ENCODE data around the gene MKRN2OS.
"Not testable (repeated sequence)": the region's sequence is repeated elsewhere in the genome, so short reads cannot be mapped to it uniquely, and the experiment has no call there.

The MKRN2OS gene

DNA sequence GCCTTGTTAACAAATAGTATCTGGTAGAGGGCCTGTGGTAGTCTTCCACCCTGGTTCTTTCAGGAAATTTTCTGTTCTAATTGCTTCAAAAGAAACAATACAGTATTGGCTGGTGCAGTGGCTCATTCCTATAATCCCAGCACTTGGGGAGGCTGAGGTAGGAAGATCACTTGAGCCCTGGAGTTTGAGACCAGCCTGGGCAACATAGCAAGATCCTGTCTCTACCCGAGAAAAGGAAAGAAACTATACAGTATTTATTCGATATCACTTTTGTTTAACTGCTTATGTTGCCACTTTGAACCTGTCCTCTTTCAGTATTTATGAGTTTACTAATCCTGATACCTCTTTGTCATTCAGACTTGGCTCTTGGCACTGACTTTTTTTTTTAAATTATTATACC is 16.1 kb upstream of the MKRN2OS start:
- no peak for DNase-seq (ENCODE audit: low read depth in 2 of 2)

DNA sequence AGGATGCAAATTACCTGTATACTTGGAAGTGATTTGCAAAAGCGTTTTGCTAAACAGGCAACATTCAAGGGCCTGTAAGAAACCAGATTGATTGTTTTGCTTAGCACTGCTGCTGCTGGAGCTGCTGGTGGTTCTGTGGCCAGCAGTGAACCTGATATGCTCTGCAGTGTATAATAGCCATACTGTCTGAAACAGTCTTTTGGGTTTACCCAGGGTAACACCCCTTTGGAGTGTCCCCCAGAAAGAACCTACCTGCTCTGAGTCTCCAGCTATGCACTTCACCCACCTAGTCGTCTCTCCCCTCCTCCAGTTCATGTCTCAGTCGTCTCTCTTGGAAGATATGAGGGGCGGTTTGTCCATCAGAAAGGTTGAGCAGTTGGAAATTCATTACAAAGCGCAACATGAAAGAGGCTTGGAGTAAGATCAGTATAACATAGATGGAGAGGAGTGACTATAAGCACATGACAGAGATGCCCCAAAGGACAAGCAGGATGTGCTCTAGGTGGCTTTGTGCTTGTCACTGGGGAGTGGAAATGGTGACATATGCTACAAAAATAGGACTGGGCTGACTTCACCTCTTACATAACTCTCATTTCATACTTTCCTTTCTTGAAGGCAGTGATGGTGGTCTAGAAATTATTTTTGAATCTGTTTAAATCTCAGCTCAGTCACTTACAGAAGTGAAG is 15.3 kb upstream of the MKRN2OS start:
- no peak for DNase-seq (ENCODE audit: low read depth in 2 of 2)

DNA sequence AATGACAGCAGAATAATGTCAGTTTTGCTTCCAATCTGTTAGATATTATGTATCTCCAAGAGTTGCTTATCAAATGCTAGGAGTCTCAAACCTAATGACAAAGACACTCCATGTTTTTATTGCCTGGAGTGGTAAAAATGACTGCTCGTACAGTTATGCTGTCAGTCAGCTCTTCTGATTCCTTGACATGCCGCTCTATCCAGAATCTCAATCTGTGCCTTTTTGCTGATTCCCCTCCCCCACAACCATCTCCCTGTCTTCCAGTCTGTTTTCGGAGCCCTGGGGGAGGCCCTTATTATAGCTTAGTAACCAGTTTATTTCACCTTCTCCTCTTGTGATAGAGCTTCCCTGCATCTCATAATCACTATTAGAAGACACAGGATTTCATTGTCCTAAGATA is 14.2 kb upstream of the MKRN2OS start:
- DNase-seq (ENCODE audit: low read depth in 2 of 2): no peak

DNA sequence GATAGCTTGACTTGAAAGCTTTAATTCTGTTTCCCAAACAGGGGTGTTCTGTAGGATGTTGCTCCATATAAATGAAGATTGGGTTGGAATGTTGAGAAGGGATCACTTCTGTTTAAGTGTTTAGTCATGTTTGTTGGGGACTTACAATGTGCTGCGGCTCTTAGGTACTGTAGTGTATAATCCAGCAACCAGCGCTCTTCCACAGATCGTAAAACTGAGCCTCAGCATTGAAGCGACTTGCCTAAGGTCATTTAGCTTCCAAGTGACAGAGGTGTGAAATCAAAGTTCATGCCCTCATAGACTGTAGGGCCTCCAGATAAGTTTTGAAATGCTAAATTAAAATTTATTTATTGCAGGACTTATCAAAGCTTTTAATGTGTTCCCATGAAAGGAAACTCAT is 13.4 kb upstream of the MKRN2OS start:
- no peak for DNase-seq (ENCODE audit: low read depth in 2 of 2)

DNA sequence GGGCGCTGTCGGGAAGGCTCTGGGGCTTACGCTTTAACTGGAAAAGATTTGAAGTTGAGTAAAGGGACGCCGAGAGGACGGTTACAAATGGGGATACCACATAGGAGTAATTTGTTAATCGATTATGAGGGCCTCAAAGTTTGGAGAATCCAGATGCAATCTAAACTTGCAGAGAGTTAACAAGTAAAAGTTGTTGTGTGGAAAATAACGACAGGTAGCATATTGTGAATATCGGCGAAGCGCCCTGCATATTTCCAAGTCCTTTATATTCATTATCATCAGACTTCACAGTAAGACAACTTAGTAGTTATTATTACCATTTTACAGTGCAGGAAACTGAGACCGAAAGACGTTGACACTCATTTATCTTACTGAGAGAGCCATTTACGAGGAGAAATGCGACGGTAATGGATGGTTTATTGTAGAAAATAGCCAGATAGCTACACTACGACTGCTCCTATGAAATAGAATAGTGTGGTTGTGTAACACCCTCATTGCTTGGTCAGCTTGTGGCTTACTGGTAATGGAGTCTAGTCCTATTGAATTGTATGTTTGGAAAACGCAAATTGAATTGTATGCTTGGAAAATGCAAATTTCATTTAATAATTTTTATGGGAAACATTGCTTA is 12.3 kb upstream of the MKRN2OS start:
- no peak for DNase-seq (ENCODE audit: low read depth in 2 of 2)

DNA sequence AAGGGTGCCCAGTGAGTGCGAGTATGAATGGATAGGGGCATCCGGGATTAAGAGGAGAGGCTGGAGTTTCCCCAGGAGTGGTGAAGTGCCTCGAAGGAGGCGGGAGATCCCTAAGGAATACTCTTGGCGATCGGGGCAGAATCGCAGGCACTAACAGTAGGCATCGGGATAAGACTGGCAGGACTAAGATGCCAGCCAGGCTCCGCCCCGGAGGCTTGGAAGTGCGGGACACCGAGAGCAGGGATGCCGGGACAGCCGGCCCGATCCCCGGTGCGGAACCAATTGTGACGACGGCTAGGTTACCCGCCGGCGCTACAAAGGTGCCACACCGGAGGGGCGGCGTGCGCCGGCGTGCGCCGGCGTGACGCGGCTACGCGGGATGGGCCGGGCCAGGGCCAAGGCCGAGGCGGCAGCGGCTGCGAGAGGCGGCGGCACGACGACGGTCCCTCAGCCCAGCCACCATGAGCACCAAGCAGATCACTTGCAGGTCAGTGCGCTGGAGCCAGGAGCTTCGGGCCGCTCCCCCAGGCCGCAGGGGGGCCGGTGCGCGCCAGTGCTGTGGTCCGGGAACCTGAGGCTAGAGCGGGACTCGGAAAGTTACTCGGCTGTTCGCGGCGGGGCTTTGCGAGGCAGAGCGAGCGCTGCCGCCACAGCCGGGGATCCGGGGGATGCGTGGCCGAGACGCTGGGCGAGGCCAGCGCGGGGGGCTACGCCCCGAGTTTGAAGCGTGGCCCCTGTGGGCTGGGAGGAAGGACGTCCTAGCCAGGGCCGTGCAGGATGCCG is 11.6 kb upstream of the MKRN2OS start, which contains the start of gene MKRN2:
Gene MKRN2 (plus strand): TSS at position 398 of the 783 bp plus-strand sequence. CDS start 64 bp downstream, at position 462.
- peak; percentile 61 to 77 for DNase-seq (ENCODE audit: low read depth in 2 of 2)

DNA sequence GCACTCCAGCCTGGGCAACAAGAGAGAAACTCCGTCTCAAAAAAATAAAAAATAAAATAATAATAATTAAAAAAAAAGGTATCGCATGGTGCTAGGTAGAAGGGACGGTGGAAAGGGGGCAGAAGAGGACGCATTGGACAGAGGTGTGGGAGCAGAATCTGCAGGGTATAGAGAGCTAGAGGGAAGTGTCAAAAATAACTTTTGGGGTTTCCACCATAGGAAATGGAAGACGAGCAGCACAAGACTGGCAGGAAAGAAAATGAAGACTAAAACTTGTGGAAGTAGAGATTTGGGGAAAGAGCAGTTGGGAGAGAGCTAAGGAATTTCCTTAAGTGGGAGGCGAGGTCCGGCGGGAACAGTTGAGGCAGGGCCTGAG is 11.0 kb upstream of the MKRN2OS start:
- no peak for DNase-seq (ENCODE audit: low read depth in 2 of 2)

DNA sequence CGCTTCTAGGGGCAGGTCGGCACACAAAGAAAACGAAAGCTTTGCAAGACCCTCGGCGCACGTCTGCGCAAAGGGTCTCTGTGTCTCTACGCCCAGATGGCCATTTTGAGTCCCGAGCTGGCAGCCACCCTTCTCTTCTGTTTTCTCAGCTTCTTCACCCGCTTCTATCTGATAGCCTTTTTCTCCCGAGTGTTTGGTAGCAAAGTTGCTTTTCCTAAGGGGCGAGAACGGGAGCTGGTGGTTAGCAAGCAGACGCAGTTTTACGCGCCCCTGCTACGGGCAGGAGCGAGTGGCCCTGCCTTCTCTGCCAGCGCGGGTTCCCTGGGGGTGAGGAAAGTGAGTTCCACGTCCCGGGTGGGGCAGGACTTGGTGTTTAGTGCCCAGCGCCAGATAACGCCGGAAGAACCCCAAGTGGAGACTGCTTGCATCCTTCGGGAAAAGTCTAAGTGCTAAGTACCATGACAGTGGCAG is 8.7 kb upstream of the MKRN2OS start:
- DNase-seq (ENCODE audit: low read depth in 2 of 2): no peak

DNA sequence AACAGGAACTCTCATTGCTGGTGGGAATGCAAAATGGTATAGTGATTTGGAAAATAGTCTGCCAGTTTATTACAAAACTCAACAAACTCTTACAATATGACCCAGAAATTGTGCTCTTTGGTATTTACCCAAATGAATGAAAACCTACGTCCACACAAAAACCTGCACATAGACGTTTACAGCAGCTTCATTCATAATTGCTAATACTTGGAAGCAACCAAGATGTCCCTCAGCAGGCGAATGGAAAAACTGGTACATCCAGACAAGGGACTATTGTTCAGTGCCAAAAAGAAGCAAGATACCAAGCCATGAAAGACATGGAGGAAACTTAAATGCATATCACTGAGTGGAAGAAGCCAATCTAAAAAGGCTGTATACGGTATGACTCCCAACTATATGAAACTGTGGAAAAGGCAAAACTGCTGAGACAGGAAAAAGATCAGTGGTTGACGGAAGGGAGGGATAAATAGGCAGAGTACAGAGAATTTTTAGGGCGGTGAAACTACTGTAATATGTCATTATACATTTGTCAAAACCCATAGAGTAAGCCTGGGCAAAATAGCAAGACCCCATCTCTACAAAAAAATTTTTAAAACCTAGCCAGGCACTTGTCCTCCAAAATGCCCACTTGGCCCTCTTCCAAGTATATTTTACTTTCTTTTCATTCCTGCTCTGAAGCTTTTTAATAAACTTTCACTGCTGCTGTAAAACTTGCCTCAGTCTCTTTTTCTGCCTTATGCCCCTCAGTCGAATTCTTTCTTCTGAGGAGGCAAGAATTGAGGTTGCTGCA is 4.9 kb upstream of the MKRN2OS start:
- no peak for DNase-seq (ENCODE audit: low read depth in 2 of 2)

DNA sequence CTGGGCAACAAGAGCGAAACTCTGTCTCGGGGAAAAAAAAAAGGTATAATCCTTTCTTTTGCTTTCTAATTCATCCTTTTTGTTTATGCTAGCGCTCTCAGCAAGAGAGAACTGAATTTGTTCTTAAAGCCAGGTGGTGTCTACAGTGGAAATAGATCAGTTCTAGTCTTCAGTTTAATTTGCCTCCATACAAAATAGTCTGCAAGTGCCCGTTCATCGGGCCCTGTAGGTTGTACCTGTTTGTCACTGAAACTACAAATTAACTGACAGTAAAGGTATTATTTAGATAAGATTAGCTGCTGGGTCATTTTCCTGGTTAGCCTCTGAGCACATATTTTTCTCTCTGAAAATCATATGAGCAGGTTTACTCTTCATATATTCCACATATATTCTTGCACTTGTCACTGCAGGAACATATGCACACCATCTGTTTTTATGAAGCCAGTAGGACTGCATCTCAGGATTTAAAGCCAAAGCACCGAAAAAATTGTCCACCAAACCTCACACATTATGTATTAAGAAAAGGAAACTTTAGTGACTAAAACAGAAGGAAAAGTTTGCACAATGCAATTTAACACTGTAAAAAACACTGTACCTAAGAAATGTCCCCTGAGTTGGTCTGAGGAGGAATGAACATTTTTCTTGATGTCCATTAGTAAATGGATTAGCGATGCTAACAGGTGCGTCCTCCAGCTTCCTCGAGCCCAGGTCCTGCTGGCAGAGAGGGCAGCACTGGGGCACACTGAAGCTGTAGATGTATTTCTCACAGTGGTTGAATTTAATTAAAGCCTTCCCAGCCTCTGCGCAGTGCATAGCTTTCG is 437 bp downstream of the MKRN2OS start:
- DNase-seq (ENCODE audit: low read depth in 2 of 2): no peak

DNA sequence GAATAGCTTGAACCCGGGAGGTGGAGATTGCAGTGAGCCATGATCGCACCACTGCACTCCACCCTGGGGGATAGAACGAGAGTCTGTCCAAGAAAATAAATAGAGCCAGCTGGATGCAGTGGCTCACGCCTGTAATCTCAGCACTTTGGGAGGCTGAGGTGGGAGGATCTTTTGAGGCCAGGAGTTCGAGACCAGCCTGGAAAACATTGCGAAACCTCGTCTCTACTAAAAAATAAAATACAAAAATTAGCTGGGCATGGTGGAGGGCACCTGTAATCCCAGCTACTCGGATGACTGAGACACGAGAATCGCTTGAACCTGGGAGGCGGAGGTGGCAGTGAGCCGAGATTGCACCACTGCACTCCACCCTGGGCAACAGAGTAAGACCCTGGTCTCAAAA is 1.8 kb downstream of the MKRN2OS start:
- not testable (repeated sequence) for DNase-seq (ENCODE audit: low read depth in 2 of 2)

DNA sequence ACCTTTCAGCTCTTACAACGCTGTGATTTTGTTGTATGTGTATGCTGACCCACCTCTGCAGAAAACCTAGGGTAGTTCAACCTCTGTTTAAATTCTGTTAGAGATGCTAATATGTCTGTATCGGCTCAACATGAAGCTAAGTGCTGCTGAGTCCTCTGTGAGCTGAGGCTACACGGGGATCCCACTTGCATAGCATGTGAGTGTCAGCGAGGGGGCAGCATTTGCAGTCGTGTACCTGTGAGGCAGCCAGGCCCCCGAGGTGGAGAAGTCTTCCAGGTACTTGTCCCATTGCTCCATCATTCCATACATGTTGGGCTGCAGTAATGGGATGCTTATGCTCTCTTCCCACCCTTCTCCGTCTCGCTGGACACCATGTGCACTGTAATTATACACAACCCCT is 3.7 kb downstream of the MKRN2OS start:
- DNase-seq (ENCODE audit: low read depth in 2 of 2): no peak

DNA sequence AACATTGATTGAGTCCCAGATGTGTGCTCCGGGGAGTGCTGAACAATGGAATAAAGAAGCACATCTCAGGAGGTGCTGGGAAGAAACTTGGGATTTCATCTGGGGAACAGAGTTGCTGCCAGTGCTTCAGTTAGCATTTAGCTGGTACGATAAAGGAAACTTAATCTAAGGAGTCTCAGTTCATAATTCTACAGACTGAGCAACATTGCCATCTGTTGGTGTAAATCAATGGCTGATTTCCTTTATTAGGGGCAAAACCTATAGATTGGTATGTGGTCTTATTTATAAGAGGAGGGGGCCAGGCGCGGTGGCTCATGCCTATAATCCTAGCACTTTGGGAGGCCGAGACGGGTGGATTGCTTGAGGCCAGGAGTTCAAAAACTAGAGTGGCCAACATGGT is 8.9 kb downstream of the MKRN2OS start:
- DNase-seq (ENCODE audit: low read depth in 2 of 2): no peak

DNA sequence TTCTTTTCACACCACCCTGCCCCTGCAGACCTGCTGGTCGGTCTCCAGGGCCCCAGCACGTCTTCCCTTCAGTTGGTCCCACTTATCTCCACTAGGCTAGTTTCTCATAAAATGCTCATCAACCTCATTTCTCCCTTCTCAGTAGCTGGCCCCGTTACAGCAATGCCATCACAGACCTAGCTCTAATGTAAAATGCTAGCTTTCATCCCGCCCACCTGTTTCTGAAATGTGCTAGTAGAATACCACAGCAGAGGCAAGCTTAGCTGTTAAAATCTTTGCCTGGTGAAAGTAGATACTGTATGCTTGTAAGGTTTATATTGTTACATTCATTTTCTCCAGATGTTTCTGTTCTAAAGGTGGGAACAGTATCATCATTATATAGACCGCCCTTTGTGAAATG is 13.1 kb downstream of the MKRN2OS start:
- DNase-seq (ENCODE audit: low read depth in 2 of 2): no peak

DNA sequence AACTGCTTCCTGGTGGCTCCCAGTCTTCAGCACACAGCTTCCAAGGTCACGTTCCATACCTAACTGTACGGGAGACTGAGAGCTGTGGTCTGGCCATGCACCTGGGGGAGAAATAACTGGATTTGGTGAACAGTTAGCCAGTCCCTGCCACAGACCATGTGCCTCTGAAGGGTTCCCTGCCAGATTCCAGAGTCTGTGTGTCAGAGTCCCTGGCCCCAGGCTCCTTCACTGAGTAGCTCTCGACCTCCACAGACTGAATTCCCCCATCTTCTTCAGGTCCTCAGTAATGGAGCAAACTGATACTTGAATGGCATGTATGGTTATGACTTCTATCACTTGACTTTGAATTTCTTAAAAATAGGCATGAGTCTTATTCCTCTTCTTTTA is 17.5 kb downstream of the MKRN2OS start:
- no peak for DNase-seq (ENCODE audit: low read depth in 2 of 2)

DNA sequence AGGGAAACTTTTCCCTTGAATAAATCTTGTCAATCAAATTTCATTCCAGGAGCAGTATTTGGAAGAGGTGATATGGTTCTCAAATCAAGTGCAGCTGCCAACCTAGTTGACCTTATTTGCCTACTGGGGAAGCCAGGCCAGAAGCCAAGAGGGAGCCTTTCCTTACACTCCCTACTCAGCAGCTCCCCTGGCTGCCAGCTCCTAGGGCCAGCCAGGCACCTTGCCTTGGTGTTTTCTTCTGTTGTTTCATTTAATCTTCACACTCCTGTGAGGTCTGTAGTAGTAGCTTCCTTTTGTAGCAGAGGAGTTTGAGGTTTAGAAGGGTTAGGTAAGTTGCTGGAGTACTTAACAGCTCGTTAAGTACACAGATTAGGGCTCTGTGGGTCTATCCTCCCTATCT is 22.6 kb downstream of the MKRN2OS start:
- no peak for DNase-seq (ENCODE audit: low read depth in 2 of 2)

DNA sequence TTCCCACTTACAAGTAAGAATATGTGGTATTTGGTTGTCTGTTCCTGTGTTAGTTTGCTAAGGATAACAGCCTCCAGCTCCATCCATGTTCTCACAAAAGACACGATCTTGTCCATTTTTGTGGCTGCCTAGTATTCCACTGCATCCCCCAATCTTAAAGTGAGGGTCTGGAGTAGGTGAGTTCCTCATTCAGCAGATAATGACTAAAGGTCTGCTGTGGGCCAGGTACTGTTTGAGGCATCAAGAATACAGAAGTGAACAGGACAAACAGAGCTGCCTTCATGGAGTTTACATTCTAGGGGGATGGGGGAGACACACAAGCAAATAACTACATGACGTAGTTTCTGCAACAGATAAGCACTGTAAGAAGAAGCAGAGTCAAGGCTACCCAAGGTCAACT is 24.3 kb downstream of the MKRN2OS start:
- no peak for DNase-seq (ENCODE audit: low read depth in 2 of 2)

DNA sequence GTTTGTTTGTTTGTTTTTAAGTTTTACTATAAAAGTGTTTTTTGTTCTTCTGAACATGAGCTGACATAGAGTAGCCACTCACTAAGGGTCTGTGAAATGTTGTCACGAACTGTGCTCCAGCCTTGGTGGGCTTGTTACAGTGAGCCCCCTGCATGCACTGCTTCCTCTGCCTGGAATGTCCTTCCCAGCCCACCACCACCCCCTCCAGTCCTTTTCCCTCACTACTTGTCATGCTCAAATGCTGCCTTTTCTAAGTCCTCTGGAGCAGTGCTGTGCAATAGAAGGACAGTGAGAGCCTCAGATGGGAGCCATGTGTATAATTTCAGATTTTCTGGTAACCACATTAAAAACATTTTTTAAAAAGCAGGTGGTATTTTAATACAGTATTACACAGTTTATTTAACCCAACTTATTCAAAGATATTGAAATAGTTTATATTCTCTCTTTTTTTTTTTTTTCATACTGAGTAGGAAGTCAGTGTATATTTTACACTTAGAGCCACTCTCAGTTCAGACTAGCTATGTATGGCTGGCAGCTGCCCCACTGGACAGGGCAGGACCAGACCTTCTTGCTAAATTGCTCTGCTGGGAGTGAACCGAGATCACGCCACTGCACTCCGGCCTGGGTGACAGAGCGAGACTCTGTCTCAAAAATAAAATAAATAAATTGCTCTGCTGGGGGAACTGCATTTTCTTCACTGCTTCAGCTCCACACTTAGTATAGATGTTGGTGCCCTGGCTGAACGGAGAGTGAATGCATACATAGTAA is 26.9 kb downstream of the MKRN2OS start:
- no peak for DNase-seq (ENCODE audit: low read depth in 2 of 2)

DNA sequence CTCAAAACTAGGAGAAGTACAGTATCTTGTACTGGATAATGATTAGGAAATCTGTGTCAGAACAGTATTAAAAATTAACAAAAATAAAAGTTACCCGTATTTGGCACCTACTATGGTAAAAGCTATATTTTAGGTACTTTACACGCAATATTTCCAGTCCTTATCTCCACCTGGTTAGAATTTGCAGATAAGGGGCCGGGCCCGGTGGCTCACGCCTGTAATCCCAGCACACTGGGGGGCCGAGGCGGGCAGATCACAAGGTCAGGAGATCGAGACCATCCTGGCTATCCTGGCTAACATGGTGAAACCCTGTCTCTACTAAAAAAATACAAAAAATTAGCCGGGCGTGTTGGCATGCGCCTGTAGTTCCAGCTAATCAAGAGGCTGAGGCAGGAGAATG is 28.4 kb downstream of the MKRN2OS start:
- no peak for DNase-seq (ENCODE audit: low read depth in 2 of 2)

DNA sequence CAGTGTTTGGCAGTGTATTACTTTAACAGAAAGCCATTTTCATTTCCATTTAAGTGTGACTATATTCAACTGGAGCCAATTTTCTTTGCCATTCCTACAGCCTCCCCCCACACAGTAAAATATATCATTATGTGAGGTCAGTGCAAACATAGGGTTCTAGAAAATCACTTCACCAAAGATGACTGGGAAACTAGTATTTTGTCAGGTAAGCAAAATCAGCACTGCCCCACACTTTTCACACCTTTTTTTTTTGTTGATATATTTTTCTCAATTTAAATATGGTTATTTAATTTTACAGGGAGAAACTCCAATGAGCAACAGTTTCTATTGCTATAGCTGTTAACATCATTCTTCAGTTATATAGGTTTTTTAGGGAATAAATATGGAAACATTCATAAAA is 29.7 kb downstream of the MKRN2OS start:
- DNase-seq (ENCODE audit: low read depth in 2 of 2): no peak
